GM23338 (cell line): Measurements from ENCODE around the gene ST8SIA3. TPM values are rescaled to one million over a fixed set of nuclear protein-coding genes. Genes with fewer than 3 reads are reported as not detected.

Experiments used
- ATAC-seq: fragments of 200-7000 bp; cut with Tn5 transposase; 3 replicates; pipeline ENCODE4 v1.9.1; 2020
- DNase-seq: peaks from one replicate; pipeline ENCODE4 v3.0.0-alpha.2; 2015; ENCODE audit warnings: low spot score
- H2AFZ ChIP-seq: fragments of 200-600 bp; sonication (generic); 2 replicates; pipeline ENCODE4 v1.8.0; 2016; ENCODE audit warnings: antibody characterized with exemption, mild to moderate bottlenecking, moderate library complexity
- H3F3A ChIP-seq: fragments of 200-600 bp; sonication (generic); replicated peaks from 2 replicates; pipeline ENCODE4 v1.8.0; 2017; ENCODE audit warnings: antibody characterized with exemption, mixed run types, low read depth
- H3K27ac ChIP-seq: fragments of 200-600 bp; sonication (generic); 2 replicates; pipeline ENCODE4 v1.6.1; 2016; ENCODE audit warnings: low read depth
- H3K27me3 ChIP-seq: fragments of 200-600 bp; sonication (generic); 2 replicates; pipeline ENCODE4 v1.8.0; 2016; ENCODE audit warnings: mild to moderate bottlenecking, mixed run types, moderate library complexity; ENCODE audit not compliant: insufficient read depth
- H3K36me3 ChIP-seq: fragments of 200-600 bp; sonication (generic); 2 replicates; pipeline ENCODE4 v1.8.0; 2016; ENCODE audit warnings: mild to moderate bottlenecking; ENCODE audit not compliant: insufficient read depth
- H3K4me1 ChIP-seq: fragments of 200-600 bp; sonication (generic); 2 replicates; pipeline ENCODE4 v1.8.0; 2016; ENCODE audit warnings: mild to moderate bottlenecking, moderate library complexity; ENCODE audit not compliant: insufficient read depth
- H3K4me2 ChIP-seq: fragments of 200-600 bp; sonication (generic); 2 replicates; pipeline ENCODE4 v1.7.1; 2017; ENCODE audit warnings: mixed run types
- H3K4me3 ChIP-seq: fragments of 200-600 bp; sonication (generic); 2 replicates; pipeline ENCODE4 v1.6.1; 2016; ENCODE audit warnings: mixed run types
- H3K79me2 ChIP-seq: fragments of 200-600 bp; sonication (generic); replicated peaks from 2 replicates; pipeline ENCODE4 v1.8.0; 2017; ENCODE audit warnings: mild to moderate bottlenecking; ENCODE audit not compliant: insufficient read depth
- H3K9me2 ChIP-seq: fragments of 200-600 bp; sonication (generic); 2 replicates; pipeline ENCODE4 v1.8.0; 2017; ENCODE audit not compliant: insufficient read depth
- H4K20me1 ChIP-seq: fragments of 200-600 bp; sonication (generic); replicated peaks from 2 replicates; pipeline ENCODE4 v1.8.0; 2017; ENCODE audit warnings: mild to moderate bottlenecking; ENCODE audit not compliant: insufficient read depth
- H3K27ac Mint-ChIP-seq: 2 replicates; pipeline ENCODE4 v1.8.0; 2020; ENCODE audit warnings: inconsistent platforms, mild to moderate bottlenecking, moderate library complexity, mixed read lengths
- H3K27me3 Mint-ChIP-seq: 3 replicates; pipeline ENCODE4 v1.8.0; 2022; ENCODE audit warnings: low read depth, mild to moderate bottlenecking, moderate library complexity, mixed read lengths, inconsistent platforms; ENCODE audit not compliant: insufficient read depth, poor library complexity
- H3K36me3 Mint-ChIP-seq: 3 replicates; pipeline ENCODE4 v1.8.0; 2021; ENCODE audit warnings: low read depth, mild to moderate bottlenecking, inconsistent platforms, moderate library complexity, mixed read lengths
- H3K4me1 Mint-ChIP-seq: 3 replicates; pipeline ENCODE4 v1.8.0; 2020; ENCODE audit warnings: mild to moderate bottlenecking, inconsistent platforms, mixed read lengths
- H3K4me3 Mint-ChIP-seq: 3 replicates; pipeline ENCODE4 v1.8.0; 2021; ENCODE audit warnings: moderate library complexity, mild to moderate bottlenecking, inconsistent platforms, mixed read lengths
- H3K9me3 Mint-ChIP-seq: 3 replicates; pipeline ENCODE4 v1.8.0; 2020; ENCODE audit warnings: moderate library complexity, mild to moderate bottlenecking, inconsistent platforms, mixed read lengths
- CREB1 ChIP-seq: fragments of 250-450 bp; sonication (Bioruptor Pico); IDR thresholded peaks from 2 replicates; pipeline ENCODE4 v1.5.0; 2020; ENCODE audit warnings: low read depth, mild to moderate bottlenecking, moderate library complexity
- CTCF ChIP-seq, 2 experiments: fragments of 200-600 bp in 1 of 2; sonication (generic) in 1 of 2; conservative IDR thresholded peaks; 2 replicates each; pipeline versions ENCODE4 v1.5.1 to v1.6.1; 2016 to 2017; ENCODE audit warnings: antibody characterized with exemption in 2 of 2, low read depth in 2 of 2, mild to moderate bottlenecking in 2 of 2, moderate library complexity in 1 of 2
- ETS1 ChIP-seq: IDR thresholded peaks from 2 replicates; pipeline ENCODE4 v1.6.1; 2016; ENCODE audit warnings: antibody characterized with exemption
- EZH2 ChIP-seq: fragments of 200-600 bp; sonication (generic); IDR thresholded peaks from one replicate; pipeline ENCODE4 v1.8.0; 2017; ENCODE audit warnings: antibody characterized with exemption, mild to moderate bottlenecking, low read depth; ENCODE audit not compliant: unreplicated experiment
- EZH2phosphoT487 ChIP-seq: fragments of 200-600 bp; sonication (generic); IDR thresholded peaks from one replicate; pipeline ENCODE4 v1.8.1; 2018; ENCODE audit warnings: antibody characterized with exemption; ENCODE audit not compliant: unreplicated experiment
- JUNB ChIP-seq: IDR thresholded peaks from one replicate; pipeline ENCODE4 v1.6.1; 2016; ENCODE audit warnings: antibody characterized with exemption; ENCODE audit not compliant: unreplicated experiment
- NANOG ChIP-seq: IDR thresholded peaks from 2 replicates; pipeline ENCODE4 v1.6.1; 2016; ENCODE audit warnings: antibody characterized with exemption, borderline replicate concordance
- POLR2AphosphoS5 ChIP-seq: IDR thresholded peaks from 2 replicates; pipeline ENCODE4 v1.6.1; 2016; ENCODE audit warnings: antibody characterized with exemption, low read depth
- STAT1 ChIP-seq: IDR thresholded peaks from one replicate; pipeline ENCODE4 v1.6.1; 2016; ENCODE audit warnings: antibody characterized with exemption; ENCODE audit not compliant: unreplicated experiment
- ZNF114 ChIP-seq: fragments of 250-450 bp; sonication (Bioruptor Pico); IDR thresholded peaks from 2 replicates; pipeline ENCODE4 v1.5.0; 2020; ENCODE audit warnings: mild to moderate bottlenecking, moderate library complexity
- ZNF331 ChIP-seq: fragments of 250-450 bp; sonication (Bioruptor Pico); IDR thresholded peaks from 2 replicates; pipeline ENCODE4 v1.5.0; 2020; ENCODE audit warnings: low read depth, mild to moderate bottlenecking, moderate library complexity
- ZNF462 ChIP-seq: fragments of 250-450 bp; sonication (Bioruptor Pico); IDR thresholded peaks from 2 replicates; pipeline ENCODE4 v1.5.0; 2020; ENCODE audit warnings: mild to moderate bottlenecking, moderate library complexity
- polyA plus RNA-seq: library from polyadenylated mRNA; unstranded; fragments of >200 nt; fragmentation: Nextera tagmentation; extraction: Ambion mirVana; gene quantifications from 2 replicates; pipeline ENCODE4 v1.2.1, GENCODE V29; 2016
- total RNA-seq: library from RNA; depleted of rRNA; stranded (reverse); fragments of >200 nt; shearing (Covaris generic); gene quantifications from 2 replicates; pipeline ENCODE4 v1.2.3, GENCODE V29; 2014
- TF ChIP-seq, protein P1 (sequence below): IDR thresholded peaks from one replicate; pipeline ENCODE4 v1.6.1; 2018; ENCODE audit warnings: antibody characterized with exemption; ENCODE audit not compliant: unreplicated experiment

The ST8SIA3 gene
- total and polyA plus RNA-seq, 2 experiments from 2014 or later = 1.3 to 2.2 TPM

DNA sequence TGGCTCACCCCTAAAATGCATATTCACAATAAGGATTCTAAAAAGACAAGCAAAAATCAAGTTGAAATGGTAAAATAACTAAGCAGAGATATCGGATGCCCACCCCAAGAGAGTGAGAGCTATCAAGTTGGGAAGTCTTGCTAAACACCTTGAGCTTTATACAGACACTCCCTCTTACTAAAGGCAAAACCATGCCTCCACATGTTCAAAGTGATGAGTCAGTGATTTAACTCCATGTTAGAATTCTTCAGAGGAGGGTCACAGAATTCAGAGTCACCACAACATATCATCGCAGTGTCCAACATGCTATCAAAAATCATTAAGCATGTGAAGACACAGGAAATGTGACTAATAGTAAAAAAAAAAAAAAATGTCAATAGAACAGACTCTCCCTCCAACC, 20.6 kb upstream of the ST8SIA3 start:
- Histone ChIP-seq H3F3A (no peaks in the 10 kb centered on the region), H3K4me3 (no peak overlapping the region), H3K4me2 (no peak overlapping the region), H3K79me2 (no peaks in the 10 kb centered on the region), H3K36me3 (no peaks in the 10 kb centered on the region), H4K20me1 (no peaks in the 10 kb centered on the region), H3K9me2 (no peaks in the 10 kb centered on the region), H2AFZ (no peak overlapping the region), H3K27ac (no peak overlapping the region), H3K4me1 (no peaks in the 10 kb centered on the region), H3K27me3 (no peaks in the 10 kb centered on the region)
- ATAC-seq = no peak
- H3K4me3 Mint-ChIP-seq = no peak overlapping the region
- no peak overlapping the region for H3K27ac Mint-ChIP-seq
- H3K9me3 Mint-ChIP-seq = no peaks in the 10 kb centered on the region
- peaks cover 8% of the 10 kb centered on the region; the same call in 2 of the 3 replicates for H3K4me1 Mint-ChIP-seq
- TF ChIP-seq CTCF (conservative IDR thresholded peaks at IDR 0.05; ENCODE audit: low read depth in 2 of 2) = no peak
- TF ChIP-seq EZH2 = no peak
- TF ChIP-seq JUNB = no peak
- no peak for TF ChIP-seq EZH2phosphoT487
- no peak for TF ChIP-seq ZNF462
- no peak for TF ChIP-seq CREB1
- TF ChIP-seq NANOG = no peak
- no peak for TF ChIP-seq STAT1
- no peak for TF ChIP-seq ZNF114
- TF ChIP-seq ZNF331 = no peak
- TF ChIP-seq ETS1 = no peak
- no peak for TF ChIP-seq POLR2AphosphoS5
- TF ChIP-seq, protein P1, sequence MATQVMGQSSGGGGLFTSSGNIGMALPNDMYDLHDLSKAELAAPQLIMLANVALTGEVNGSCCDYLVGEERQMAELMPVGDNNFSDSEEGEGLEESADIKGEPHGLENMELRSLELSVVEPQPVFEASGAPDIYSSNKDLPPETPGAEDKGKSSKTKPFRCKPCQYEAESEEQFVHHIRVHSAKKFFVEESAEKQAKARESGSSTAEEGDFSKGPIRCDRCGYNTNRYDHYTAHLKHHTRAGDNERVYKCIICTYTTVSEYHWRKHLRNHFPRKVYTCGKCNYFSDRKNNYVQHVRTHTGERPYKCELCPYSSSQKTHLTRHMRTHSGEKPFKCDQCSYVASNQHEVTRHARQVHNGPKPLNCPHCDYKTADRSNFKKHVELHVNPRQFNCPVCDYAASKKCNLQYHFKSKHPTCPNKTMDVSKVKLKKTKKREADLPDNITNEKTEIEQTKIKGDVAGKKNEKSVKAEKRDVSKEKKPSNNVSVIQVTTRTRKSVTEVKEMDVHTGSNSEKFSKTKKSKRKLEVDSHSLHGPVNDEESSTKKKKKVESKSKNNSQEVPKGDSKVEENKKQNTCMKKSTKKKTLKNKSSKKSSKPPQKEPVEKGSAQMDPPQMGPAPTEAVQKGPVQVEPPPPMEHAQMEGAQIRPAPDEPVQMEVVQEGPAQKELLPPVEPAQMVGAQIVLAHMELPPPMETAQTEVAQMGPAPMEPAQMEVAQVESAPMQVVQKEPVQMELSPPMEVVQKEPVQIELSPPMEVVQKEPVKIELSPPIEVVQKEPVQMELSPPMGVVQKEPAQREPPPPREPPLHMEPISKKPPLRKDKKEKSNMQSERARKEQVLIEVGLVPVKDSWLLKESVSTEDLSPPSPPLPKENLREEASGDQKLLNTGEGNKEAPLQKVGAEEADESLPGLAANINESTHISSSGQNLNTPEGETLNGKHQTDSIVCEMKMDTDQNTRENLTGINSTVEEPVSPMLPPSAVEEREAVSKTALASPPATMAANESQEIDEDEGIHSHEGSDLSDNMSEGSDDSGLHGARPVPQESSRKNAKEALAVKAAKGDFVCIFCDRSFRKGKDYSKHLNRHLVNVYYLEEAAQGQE = no peak
- peaks cover 2% of the 10 kb centered on the region for H3K27me3 Mint-ChIP-seq
- DNase-seq = no peak
- H3K36me3 Mint-ChIP-seq = no peaks in the 10 kb centered on the region
